HG03575 (cell line): Measurements from ENCODE around the gene GTSE1.

Experiments
- ATAC-seq: cut with Tn5 transposase; IDR thresholded peaks from one replicate; pipeline ENCODE4 v1.9.1; 2021; ENCODE audit not compliant: unreplicated experiment, insufficient number of reproducible peaks, low FRiP score; ENCODE audit errors: extremely low read depth

The GTSE1 gene

DNA sequence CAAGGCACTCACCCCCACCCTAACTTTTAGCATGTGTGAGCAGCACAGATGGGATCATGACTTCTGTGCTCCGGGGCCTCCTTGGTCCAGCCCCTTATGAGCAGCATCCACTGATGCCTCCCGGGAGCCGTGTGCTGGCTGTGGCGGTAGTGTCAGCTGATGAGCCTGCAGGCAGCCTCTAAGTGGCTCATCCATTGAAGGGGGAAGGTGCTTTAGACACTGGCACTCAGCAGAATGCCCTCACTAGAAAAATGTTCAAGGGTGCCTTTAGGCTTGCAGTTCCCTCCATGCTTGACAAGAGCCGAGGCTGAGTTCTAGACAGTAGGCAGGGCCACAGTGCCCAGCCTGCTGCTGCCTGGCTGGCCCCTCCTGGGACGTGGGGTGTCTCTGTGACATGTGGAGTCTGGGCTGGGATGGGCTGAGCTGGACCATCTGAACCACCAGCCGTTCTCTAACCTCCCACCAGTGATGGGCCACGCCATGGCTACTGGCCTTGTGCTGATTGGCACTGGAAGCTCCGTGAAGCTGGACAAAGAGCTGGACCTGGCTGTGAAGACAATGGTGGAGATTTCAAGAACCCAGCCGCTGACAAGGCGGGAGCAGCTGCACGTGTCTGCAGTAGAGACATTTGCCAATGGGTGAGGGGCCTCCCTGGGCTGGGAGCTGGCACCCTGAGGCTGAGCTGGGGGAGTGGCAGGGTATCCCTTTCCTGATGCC, 23.1 kb upstream of the GTSE1 start:
- no peak for ATAC-seq

DNA sequence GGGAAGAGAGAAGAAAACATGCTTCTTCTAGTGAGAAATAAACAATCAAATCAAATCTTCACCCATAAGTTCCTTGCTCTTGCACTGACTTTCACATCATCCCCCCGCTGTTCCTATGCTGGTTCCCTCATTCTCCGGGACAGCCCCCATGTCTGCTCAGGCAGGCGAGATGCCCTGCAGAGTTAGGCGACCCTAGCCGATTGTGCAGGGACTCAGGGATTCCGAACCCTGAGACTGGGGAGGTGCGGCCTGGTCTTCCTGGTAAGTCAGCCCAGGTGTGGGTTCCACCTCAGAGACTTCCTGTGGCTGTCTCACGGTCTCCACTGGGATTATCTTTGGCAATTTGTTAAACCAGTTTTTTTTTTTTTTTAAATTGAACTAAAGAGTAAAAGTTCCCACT, 22.3 kb upstream of the GTSE1 start:
- ATAC-seq = no peak

- no peak for ATAC-seq
These were observed 21.1 kb upstream of the GTSE1 start for GRCh38 chr22:46275455-46276122.

DNA sequence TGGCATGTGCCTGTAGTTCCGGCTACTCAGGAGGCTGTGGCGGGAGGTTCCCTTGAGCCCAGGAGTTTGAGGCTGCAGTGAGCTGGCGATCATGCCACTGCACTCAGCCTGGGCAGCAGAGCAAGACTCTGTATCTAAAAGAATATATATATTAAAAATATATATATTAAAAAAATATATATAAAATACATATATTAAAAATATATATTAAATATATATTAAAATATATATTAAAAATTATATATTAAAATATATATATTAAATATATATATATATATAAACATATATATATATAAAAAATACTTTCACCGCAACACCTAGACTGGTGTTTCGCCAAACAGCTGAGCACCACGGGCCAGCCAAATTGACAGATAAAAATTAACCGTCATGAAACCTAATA, 20.1 kb upstream of the GTSE1 start:
- no peak for ATAC-seq

DNA sequence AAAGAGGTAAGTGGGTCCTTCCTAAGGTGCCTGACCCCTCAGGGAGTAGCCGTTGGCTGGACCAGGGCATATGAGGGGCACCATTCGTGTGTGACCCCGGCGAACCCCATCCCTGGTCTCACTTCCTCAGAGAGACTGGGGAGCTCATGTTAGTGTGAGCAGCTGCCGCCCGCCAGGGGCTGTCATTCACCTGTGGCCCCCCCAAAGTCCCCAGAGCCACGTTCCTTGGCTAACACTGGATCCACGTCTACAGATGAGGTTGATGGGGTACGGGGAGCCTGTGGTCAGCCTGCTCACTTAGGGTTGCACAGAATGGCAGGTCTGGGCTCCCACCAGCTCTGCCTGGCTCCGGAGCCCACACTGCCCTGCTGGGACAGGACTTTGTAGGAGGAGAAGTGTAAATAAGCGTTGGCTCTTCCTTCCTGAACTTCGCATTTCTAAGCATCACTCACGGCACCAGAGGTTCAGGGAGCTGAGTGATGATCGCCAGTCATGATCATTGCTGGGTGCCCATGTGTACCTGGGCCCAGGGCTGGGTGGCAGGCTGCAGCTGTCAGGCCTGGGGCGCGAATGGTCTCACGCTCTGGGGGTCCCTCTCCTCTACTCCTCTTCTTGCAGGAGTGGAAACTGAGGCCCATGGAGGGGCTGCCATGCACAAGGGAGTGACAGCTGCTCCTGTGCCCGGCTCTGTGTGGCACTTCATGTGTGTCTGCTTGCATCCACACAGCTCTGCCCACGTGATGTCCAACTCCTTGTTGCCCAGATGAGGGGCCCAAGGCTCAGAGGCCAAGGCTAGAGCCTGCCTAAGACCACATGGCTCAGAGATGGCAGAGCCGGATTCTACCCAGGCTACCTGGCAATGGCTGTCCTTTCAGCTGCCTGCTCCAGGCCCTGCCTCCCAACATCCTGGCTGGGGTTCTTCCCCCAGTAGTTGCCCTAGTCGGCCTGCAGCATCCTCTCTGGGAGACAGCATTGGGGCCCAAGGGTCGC, 17.7 kb upstream of the GTSE1 start:
- no peak for ATAC-seq

DNA sequence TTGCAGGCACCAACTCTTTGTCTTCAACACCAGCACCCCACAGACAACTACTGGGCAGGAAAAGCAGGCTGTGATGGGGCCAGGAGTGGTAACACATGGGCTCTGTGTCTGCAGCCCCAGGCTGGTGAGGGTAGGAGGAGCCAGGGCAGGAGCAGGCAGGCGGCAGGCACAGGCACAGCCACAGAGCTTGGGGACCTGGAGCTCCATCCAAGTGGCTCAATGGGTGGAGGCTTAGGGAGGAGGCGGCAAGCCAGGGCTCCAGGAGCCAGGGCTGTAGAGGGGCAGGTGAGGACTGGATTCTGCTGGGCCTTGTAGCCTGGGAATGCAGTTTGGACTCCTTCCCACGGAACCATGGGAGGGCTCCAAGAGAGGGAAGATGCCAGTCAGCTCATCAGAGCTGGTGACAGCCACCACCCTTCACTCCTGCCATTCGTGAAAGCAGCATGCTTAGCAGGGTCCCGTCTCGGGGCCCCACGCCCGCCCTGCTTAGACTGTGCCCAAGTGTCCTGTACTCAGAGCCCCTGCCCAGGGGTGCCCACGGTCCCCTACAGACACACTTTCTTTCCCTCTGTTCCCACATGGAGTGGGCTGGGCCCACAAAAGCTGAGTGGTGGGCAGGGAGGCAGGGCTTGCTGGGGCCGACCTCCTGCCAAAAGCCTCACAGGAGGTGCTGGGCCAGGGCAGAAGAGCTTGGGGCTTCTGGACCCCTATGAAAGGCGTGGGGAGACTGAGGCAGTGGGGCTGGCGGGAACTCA, 16.4 kb upstream of the GTSE1 start:
- ATAC-seq = no peak

- no peak for ATAC-seq
These were observed 15.6 kb upstream of the GTSE1 start for GRCh38 chr22:46280999-46281623.

DNA sequence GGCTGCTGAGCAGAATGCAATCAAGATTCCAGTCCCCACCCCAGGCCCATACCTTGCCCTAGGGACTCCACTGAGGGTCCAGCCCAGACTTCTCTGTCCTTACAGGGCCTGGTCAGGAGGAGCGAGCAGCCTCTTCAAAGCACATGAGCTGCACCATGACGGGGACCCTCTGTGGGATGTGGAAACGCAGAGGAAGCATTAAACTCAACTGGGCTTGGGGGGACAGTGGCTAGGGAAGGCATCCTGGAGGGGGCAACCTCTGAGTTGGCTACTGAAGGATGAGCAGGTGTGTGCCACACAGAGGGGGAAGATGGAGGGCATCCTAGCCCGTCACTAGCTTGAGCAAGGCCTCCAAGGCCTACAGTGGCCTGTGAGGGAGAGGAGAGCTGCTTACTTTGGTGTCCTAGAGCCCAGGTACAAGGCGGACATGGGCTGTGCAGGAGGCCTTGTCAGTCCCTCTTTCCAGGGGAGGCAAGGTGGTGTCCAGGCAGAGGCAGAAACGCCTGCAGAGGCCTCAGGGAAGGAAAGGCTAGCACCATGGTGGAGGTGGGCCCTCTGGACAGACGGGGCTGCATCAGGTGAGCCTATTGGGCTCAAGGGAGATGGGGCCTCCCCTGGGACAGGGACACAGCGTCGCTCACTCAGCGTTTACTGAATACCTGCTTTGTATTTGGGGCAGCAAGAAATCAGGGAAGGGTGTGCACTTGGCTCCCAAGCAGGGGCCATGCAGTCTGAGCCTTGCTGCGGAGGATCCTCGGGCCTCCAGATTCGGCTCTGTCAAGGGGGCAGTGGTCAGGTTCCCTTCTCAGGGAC, 14.6 kb upstream of the GTSE1 start:
- ATAC-seq = no peak

GRCh38 chr22:46286006-46286405, 10.7 kb upstream of the GTSE1 start:
- ATAC-seq = no peak

DNA sequence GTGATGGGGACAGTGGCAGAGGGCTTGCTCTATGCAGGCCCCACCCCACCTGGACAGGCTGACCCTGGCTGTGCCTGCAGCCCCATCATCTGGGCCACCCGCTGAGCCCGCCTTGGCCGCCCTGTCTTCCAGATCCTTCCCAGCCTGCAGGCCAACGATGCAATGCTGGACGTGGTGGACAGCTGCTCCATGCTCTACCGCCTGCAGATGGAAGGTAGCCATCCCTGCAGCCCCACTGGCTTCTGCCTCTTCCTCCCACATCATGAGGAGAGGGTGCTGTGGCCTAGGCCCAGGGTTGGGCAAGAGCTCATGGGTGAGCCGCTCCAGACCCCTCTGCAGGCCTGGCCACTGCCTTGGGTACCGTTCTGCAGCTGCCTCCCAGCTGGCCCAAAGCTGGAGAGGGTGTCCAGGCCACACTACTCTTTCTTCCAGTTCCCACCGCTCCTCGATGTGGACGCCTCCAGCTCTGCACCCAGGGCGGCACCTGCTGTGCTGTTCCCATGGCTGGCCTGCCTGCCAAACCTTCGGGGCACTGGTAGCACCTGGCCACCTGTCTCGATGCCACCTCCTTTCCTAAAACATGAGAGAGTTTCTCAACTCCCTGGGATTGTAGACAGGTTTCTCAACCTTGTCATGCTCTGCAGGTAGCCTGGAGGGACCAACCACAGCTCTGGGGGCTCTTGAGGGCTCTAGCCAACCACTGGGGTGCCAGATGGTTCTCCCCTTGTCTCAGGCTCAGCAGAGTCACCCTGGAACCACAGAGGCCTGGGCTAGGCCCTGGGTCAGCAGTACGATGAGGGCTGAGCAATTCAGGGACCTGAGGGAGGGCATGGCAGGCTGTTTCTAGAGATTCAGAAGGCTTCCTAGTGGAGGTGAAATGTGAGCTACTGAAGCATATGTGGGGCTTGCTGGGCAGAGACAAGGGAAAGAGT, 9.5 kb upstream of the GTSE1 start:
- no peak for ATAC-seq

GRCh38 chr22:46287873-46288751, 8.6 kb upstream of the GTSE1 start:
- no peak for ATAC-seq

DNA sequence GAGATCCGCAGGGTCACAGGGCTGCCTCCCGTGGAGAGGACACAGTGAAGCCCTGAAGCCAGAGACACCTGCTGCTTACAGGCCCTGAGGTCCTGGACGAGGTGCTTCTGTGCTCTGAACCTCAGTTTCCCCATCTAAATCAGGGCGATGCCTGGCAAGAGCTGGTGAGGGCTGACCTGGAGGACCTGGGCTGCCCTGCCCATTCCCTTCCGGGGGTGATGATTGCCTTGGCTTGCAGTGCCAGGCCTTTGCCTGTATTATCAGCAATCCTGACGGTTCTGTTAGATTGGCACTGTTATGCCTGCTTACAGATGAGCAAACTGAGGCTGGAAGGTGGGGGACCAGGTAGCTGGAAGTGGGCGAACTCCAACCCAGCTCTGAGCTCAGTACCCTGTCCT, 7.8 kb upstream of the GTSE1 start:
- no peak for ATAC-seq

DNA sequence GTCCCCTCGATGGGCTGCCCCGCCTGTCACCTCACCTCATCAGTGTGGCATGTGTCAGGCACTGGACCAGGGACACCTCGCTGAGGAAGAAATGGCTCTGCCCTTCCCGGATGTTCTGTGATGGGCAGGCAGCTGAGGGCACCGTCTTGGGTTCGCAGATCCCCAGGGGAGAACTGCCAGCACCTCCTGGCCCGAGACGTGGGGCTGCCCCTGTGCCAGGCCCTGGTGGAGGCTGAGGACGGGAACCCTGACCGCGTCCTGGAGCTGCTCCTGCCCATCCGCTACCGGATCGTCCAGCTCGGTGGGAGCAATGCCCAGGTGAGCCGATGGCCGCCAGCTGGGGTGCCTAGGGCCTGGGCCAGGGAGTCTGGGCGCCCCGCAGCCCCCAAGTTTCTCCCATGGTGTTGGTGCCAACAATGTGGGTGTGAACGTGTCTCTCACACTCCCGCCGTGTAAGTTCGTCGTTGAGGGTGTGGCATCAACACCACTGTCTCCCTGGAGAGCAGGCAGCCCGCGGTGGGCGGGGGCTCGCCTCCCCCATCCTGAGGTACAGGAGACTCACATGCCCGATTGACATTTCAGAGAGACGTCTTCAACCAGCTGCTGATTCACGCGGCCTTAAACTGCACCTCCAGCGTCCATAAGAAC, 7.3 kb upstream of the GTSE1 start:
- ATAC-seq = no peak

GRCh38 chr22:46290121-46290842, 6.4 kb upstream of the GTSE1 start:
- no peak for ATAC-seq
